Neuronal stem cell (in vitro differentiated cells): Measurements from ENCODE around the gene ZBTB7C.

ENCODE experiments used
- DNase-seq: peaks from one replicate; pipeline ENCODE4 v3.0.0-alpha.2; 2013; ENCODE audit warnings: low spot score
- H2AFZ ChIP-seq: one replicate; pipeline ENCODE4 v1.6.1; 2013; ENCODE audit warnings: mild to moderate bottlenecking, low read length, inconsistent platforms
- H2AK5ac ChIP-seq: 2 replicates; pipeline ENCODE4 v1.6.1; 2013; ENCODE audit warnings: low read depth, mild to moderate bottlenecking, inconsistent platforms, low read length, moderate library complexity, mixed read lengths
- H2BK120ac ChIP-seq: 2 replicates; pipeline ENCODE4 v1.6.1; 2013; ENCODE audit warnings: low read depth, mild to moderate bottlenecking, inconsistent platforms, low read length, moderate library complexity, mixed read lengths
- H2BK12ac ChIP-seq: one replicate; pipeline ENCODE4 v1.6.1; 2013; ENCODE audit warnings: low read length, inconsistent platforms
- H2BK15ac ChIP-seq: 2 replicates; pipeline ENCODE4 v1.6.1; 2013; ENCODE audit warnings: mild to moderate bottlenecking, low read length, inconsistent platforms, mixed read lengths
- H2BK5ac ChIP-seq: one replicate; pipeline ENCODE4 v1.6.1; 2013; ENCODE audit warnings: inconsistent platforms, mild to moderate bottlenecking, low read length, moderate library complexity
- H3K14ac ChIP-seq: one replicate; pipeline ENCODE4 v1.6.1; 2013; ENCODE audit warnings: low read length, inconsistent platforms
- H3K18ac ChIP-seq: 2 replicates; pipeline ENCODE4 v1.6.1; 2013; ENCODE audit warnings: low read length, inconsistent platforms
- H3K23ac ChIP-seq: 2 replicates; pipeline ENCODE4 v1.6.1; 2013; ENCODE audit warnings: low read depth, mild to moderate bottlenecking, mixed read lengths, low read length, inconsistent platforms; ENCODE audit not compliant: poor library complexity
- H3K27ac ChIP-seq: replicated peaks from 3 replicates; pipeline ENCODE4 v1.5.1; 2013; ENCODE audit warnings: low read length, inconsistent platforms
- H3K27me3 ChIP-seq, 3 experiments: 2 replicates each; pipeline ENCODE4 v1.6.1; 2013; ENCODE audit warnings: low read length in 3 of 3, mild to moderate bottlenecking in 2 of 3, inconsistent platforms in 1 of 3, low read depth in 1 of 3, mixed read lengths in 1 of 3, moderate library complexity in 1 of 3; ENCODE audit not compliant: control insufficient read depth in 3 of 3, insufficient read depth in 3 of 3
- H3K36me3 ChIP-seq, 2 donors: replicated peaks in 1 of 2; 2 replicates each; pipeline ENCODE4 v1.6.1; 2013; ENCODE audit warnings: low read length in 2 of 2; ENCODE audit not compliant: control insufficient read depth in 2 of 2, insufficient read depth in 2 of 2
- H3K4ac ChIP-seq: 2 replicates; pipeline ENCODE4 v1.6.1; 2013; ENCODE audit warnings: inconsistent platforms, mild to moderate bottlenecking, low read length, moderate library complexity
- H3K4me1 ChIP-seq, 2 donors: 1 replicate in 1 of 2; 2 replicates in 1 of 2; pipeline ENCODE4 v1.6.1; 2013; ENCODE audit warnings: low read length in 2 of 2, low read depth in 1 of 2; ENCODE audit not compliant: control insufficient read depth in 2 of 2, insufficient read depth in 1 of 2
- H3K4me2 ChIP-seq: one replicate; pipeline ENCODE4 v1.6.1; 2013; ENCODE audit warnings: mild to moderate bottlenecking, low read length, inconsistent platforms; ENCODE audit not compliant: insufficient read depth, poor library complexity, severe bottlenecking
- H3K4me3 ChIP-seq, 2 donors: 2 replicates each; pipeline ENCODE4 v1.5.1; 2013; ENCODE audit warnings: low read length in 2 of 2, mild to moderate bottlenecking in 2 of 2, inconsistent platforms in 1 of 2, moderate library complexity in 1 of 2
- H3K79me1 ChIP-seq: one replicate; pipeline ENCODE4 v1.6.1; 2013; ENCODE audit warnings: low read depth, mild to moderate bottlenecking, inconsistent platforms, low read length, moderate library complexity
- H3K9ac ChIP-seq: one replicate; pipeline ENCODE4 v1.6.1; 2013; ENCODE audit warnings: mild to moderate bottlenecking, low read depth, low read length, inconsistent platforms; ENCODE audit not compliant: poor library complexity
- H3K9me3 ChIP-seq, 2 donors: replicated peaks in 1 of 2; 2 replicates each; pipeline versions ENCODE3 to v1.6.1; 2013; ENCODE audit warnings: low read length in 2 of 2, mild to moderate bottlenecking in 2 of 2, inconsistent platforms in 1 of 2, low read depth in 1 of 2, mixed read lengths in 1 of 2, moderate library complexity in 1 of 2; ENCODE audit not compliant: control insufficient read depth in 2 of 2, insufficient read depth in 1 of 2
- H4K8ac ChIP-seq: one replicate; pipeline ENCODE4 v1.6.1; 2013; ENCODE audit warnings: low read depth, mild to moderate bottlenecking, inconsistent platforms, low read length, moderate library complexity
- H4K91ac ChIP-seq: one replicate; pipeline ENCODE4 v1.6.1; 2013; ENCODE audit warnings: low read length, low read depth, mild to moderate bottlenecking, inconsistent platforms; ENCODE audit not compliant: poor library complexity
- WGBS, 2 donors: extraction: QIAGEN DNeasy Blood & Tissue Kit; methylation state at CpG; one replicate each; pipeline ENCODE4 v1.1.7; 2013; ENCODE audit warnings: missing lambda C conversion rate in 2 of 2, mixed read lengths in 1 of 2; ENCODE audit not compliant: insufficient read length in 2 of 2, insufficient replicate concordance in 1 of 2; ENCODE audit errors: extremely low coverage in 2 of 2; 5-methylcytosine and 5-hydroxymethylcytosine counted together

The ZBTB7C gene

DNA sequence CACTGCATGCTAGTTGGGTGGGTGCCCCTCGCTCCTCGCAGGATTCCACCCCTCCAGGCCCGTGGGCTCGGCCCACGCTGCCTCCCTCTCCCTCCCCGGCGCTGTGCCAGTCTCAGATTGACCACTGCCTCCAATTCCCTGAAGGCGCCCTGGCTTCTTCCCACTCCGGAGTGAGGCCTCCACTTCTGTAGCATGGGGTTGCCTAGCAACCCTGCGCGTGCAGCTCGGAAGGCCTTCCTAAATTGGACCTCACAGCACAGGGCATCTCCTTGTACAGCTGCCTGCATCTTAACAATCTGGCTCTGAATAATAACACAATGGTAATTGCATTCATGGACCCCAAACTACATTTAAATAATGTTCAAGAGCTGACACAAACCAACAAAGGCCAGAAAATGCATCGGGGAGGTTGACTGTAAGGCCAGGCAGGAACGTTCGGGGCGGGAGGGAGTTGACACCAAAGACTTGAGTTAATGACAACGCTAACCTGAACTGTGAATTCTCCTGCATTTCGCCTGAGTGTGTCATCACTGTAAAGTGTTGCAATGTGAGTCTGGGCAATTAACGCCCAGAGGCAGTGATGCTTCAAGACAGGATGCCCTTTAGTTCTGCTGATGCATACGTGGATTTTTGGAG is 222.9 kb downstream of the ZBTB7C start:
- H3K4me2 ChIP-seq, result no peak overlapping the region
- no peak overlapping the region for H3K9ac ChIP-seq
- H4K8ac ChIP-seq, result no peak overlapping the region
- H2AFZ ChIP-seq, result peak overlapping the region; percentile 46
- H3K36me3 ChIP-seq, result no peaks in the 10 kb centered on the region
- no peak overlapping the region for H2AK5ac ChIP-seq
- no peak overlapping the region for H3K23ac ChIP-seq
- H3K27ac ChIP-seq, result no peak overlapping the region
- H3K4me1 ChIP-seq, result peaks cover 11 to 12% of the 10 kb centered on the region in 2 donors
- DNase-seq, result peak; percentile 51
- H2BK15ac ChIP-seq, result no peak overlapping the region
- H3K4ac ChIP-seq, result no peak overlapping the region
- H3K79me1 ChIP-seq, result no peaks in the 10 kb centered on the region
- no peak overlapping the region for H2BK5ac ChIP-seq
- H3K27me3 ChIP-seq, result no peaks in the 10 kb centered on the region
- H2BK12ac ChIP-seq, result no peak overlapping the region
- WGBS, 2 donors, result no CpG with 5 or more reads among the region's 20 CpGs
- no peak overlapping the region for H4K91ac ChIP-seq
- no peak overlapping the region for H3K18ac ChIP-seq
- H2BK120ac ChIP-seq, result no peak overlapping the region
- no peak overlapping the region for H3K14ac ChIP-seq
- H3K4me3 ChIP-seq, result no peak overlapping the region
- H3K9me3 ChIP-seq, result no peaks in the 10 kb centered on the region

- DNase-seq, result no peak
- peaks cover 10 to 11% of the 10 kb centered on the region in 2 donors for H3K4me1 ChIP-seq
- no peak overlapping the region for H2BK12ac ChIP-seq
- H3K27ac ChIP-seq, result no peak overlapping the region
- no peak overlapping the region for H3K9ac ChIP-seq
- H2BK120ac ChIP-seq, result no peak overlapping the region
- H3K27me3 ChIP-seq, result no peaks in the 10 kb centered on the region
- H2BK15ac ChIP-seq, result no peak overlapping the region
- H3K23ac ChIP-seq, result no peak overlapping the region
- H3K18ac ChIP-seq, result no peak overlapping the region
- H3K79me1 ChIP-seq, result no peaks in the 10 kb centered on the region
- H2AFZ ChIP-seq, result no peak overlapping the region
- H3K36me3 ChIP-seq, result no peaks in the 10 kb centered on the region
- no peak overlapping the region for H3K4me2 ChIP-seq
- no peaks in the 10 kb centered on the region for H3K9me3 ChIP-seq
- no peak overlapping the region for H4K8ac ChIP-seq
- no peak overlapping the region for H3K4me3 ChIP-seq
- no peak overlapping the region for H3K14ac ChIP-seq
- H2AK5ac ChIP-seq, result no peak overlapping the region
- no peak overlapping the region for H4K91ac ChIP-seq
- WGBS, 2 donors, result no CpG with 5 or more reads among the region's 6 CpGs
- H2BK5ac ChIP-seq, result no peak overlapping the region
- H3K4ac ChIP-seq, result no peak overlapping the region
These were observed 225.1 kb downstream of the ZBTB7C start for GRCh38 chr18:48184118-48184517.

GRCh38 chr18:48183613-48184012 is 225.6 kb downstream of the ZBTB7C start:
- H2BK120ac ChIP-seq, result no peak overlapping the region

GRCh38 chr18:48182779-48183178 is 226.4 kb downstream of the ZBTB7C start:
- H2BK15ac ChIP-seq, result no peak overlapping the region
- peaks cover 10 to 11% of the 10 kb centered on the region in 2 donors for H3K4me1 ChIP-seq
- no peak overlapping the region for H3K9ac ChIP-seq
- DNase-seq, result no peak
- WGBS, 2 donors, result no CpG with 5 or more reads among the region's 3 CpGs
- no peaks in the 10 kb centered on the region for H3K79me1 ChIP-seq
- no peak overlapping the region for H2AK5ac ChIP-seq
- no peak overlapping the region for H2BK5ac ChIP-seq
- no peaks in the 10 kb centered on the region for H3K36me3 ChIP-seq
- H3K23ac ChIP-seq, result no peak overlapping the region
- no peak overlapping the region for H4K91ac ChIP-seq
- H3K4me2 ChIP-seq, result no peak overlapping the region
- H3K27me3 ChIP-seq, result no peaks in the 10 kb centered on the region
- no peak overlapping the region for H2BK120ac ChIP-seq
- no peak overlapping the region for H2AFZ ChIP-seq
- no peak overlapping the region for H2BK12ac ChIP-seq
- no peak overlapping the region for H3K18ac ChIP-seq
- H3K14ac ChIP-seq, result no peak overlapping the region
- H3K4ac ChIP-seq, result no peak overlapping the region
- no peak overlapping the region for H4K8ac ChIP-seq
- no peak overlapping the region for H3K27ac ChIP-seq
- H3K4me3 ChIP-seq, result no peak overlapping the region
- peaks cover 0 to 1% of the 10 kb centered on the region in 2 donors for H3K9me3 ChIP-seq

More at GRCh38 chr18:48183613-48184012, 225.6 kb downstream of the ZBTB7C start:
- Histone ChIP-seq H3K4ac (no peak overlapping the region), H3K14ac (no peak overlapping the region), H4K8ac (no peak overlapping the region), H3K9me3 (no peaks in the 10 kb centered on the region), H3K23ac (no peak overlapping the region), H2BK5ac (no peak overlapping the region), H3K36me3 (no peaks in the 10 kb centered on the region), H3K27ac (no peak overlapping the region), H3K4me3 (no peak overlapping the region), H3K27me3 (no peaks in the 10 kb centered on the region), H2AFZ (no peak overlapping the region), H2BK15ac (no peak overlapping the region), H3K9ac (no peak overlapping the region), H3K18ac (peak overlapping the region; percentile 17), H2BK12ac (no peak overlapping the region), H3K79me1 (no peaks in the 10 kb centered on the region), H2AK5ac (no peak overlapping the region), H3K4me2 (no peak overlapping the region), H3K4me1 (peaks cover 10 to 11% of the 10 kb centered on the region in 2 donors), H4K91ac (no peak overlapping the region)
- whole genome bisulfite sequencing, 2 donors, result no CpG with 5 or more reads among the region's 2 CpGs
- no peak for DNase-seq
